COLO668 (cell line): ENCODE results near the gene TUBGCP3.
"Not testable (repeated sequence)": the region's sequence is repeated elsewhere in the genome, so short reads cannot be mapped to it uniquely, and the experiment has no call there.

ENCODE experiments used
- DNase-seq: peaks from one replicate; lab custom pipeline; 2025; ENCODE audit not compliant: unreplicated experiment; lab: John Stamatoyannopoulos, UW

TUBGCP3 gene, protein sequence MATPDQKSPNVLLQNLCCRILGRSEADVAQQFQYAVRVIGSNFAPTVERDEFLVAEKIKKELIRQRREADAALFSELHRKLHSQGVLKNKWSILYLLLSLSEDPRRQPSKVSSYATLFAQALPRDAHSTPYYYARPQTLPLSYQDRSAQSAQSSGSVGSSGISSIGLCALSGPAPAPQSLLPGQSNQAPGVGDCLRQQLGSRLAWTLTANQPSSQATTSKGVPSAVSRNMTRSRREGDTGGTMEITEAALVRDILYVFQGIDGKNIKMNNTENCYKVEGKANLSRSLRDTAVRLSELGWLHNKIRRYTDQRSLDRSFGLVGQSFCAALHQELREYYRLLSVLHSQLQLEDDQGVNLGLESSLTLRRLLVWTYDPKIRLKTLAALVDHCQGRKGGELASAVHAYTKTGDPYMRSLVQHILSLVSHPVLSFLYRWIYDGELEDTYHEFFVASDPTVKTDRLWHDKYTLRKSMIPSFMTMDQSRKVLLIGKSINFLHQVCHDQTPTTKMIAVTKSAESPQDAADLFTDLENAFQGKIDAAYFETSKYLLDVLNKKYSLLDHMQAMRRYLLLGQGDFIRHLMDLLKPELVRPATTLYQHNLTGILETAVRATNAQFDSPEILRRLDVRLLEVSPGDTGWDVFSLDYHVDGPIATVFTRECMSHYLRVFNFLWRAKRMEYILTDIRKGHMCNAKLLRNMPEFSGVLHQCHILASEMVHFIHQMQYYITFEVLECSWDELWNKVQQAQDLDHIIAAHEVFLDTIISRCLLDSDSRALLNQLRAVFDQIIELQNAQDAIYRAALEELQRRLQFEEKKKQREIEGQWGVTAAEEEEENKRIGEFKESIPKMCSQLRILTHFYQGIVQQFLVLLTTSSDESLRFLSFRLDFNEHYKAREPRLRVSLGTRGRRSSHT

GRCh38 chr13:112587764-112588489 is at the start of gene TUBGCP3:
Gene TUBGCP3, minus strand, starts transcription at chr13:112588153. Its CDS starts 173 bp downstream, at chr13:112587980.
- peak; percentile 99 for DNase-seq

DNA sequence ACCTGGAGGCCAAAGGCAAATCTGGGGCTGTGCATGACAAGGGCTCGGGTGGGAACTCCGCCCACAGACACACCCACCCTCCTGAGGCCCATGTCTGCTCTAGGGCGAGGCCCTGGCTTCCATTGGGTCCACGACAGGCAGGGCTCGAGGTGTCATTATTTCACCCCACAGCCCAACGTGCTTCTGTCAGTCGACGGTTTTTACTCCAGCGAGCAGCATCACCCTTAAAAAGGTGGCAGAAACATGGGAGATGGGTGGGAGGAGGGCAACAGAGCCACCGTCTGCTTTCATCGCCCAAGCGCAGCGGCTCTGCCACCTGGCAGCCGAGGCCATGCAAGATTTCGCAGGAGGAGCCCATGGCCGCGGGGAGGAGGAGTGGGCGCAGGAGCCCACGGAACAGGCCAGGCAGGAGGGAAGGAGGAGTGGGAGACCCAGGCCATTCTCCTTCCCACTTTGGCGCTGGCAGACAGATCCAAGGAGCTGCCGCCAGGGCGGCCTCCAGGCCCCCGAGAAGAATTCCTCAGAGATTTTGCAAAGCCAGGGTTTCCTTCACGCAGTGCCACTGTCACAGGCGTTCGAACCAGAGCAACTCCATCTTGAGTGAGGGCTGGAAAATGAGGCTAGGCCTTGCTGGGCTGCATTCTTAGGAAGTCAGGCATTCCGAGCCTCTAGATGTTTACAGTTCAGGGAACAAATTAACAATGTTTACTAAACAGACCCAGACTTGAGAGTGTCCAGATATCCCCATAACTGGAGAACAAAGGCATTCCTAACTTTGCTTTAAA is 49.3 kb upstream of the TUBGCP3 start:
- no peak for DNase-seq

- DNase-seq, result no peak
Measured at GRCh38 chr13:112636401-112636975, 48.5 kb upstream of the TUBGCP3 start.

- no peak for DNase-seq
Measured at GRCh38 chr13:112635323-112635722, 47.4 kb upstream of the TUBGCP3 start.

DNA sequence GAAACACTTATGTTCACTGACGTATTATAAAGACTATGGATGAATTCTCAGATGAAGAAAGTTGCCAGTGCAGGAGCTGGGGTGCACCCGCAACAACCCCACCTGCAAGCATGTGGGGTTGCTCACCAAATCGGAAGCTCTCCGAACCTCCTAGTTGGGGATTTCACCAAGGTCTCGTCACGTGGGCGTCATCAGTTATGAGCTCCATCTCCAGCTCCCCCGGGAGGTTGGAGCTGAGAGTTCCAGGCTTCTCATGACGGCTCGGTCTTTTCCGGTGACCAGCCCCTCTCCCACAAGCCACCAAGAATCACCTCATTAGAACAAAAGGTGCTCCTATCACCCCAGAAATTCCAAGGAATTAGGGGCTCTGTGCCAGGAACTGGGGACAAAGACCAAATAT is 46.1 kb upstream of the TUBGCP3 start:
- no peak for DNase-seq

GRCh38 chr13:112630226-112630625 is 42.3 kb upstream of the TUBGCP3 start:
- DNase-seq, result not testable (repeated sequence)

DNA sequence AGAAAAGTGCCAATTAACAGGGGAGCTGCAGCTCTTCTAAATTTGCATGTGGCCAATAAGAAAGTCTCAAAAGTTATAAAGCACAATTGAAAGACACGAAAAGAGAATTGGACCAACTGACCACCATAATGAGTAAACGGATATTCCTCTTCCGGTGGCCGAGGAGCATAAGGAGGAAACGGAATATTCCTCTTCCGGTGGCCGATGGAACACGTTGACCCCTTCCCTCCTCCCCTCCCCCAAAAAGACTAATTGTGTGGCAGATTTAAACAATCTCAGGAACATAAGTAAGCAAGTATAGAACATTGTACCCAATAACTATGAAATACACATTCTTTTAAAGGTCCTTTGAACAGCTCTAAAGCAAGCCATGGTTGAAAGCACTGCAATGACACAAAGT is 41.2 kb upstream of the TUBGCP3 start:
- DNase-seq, result no peak

DNA sequence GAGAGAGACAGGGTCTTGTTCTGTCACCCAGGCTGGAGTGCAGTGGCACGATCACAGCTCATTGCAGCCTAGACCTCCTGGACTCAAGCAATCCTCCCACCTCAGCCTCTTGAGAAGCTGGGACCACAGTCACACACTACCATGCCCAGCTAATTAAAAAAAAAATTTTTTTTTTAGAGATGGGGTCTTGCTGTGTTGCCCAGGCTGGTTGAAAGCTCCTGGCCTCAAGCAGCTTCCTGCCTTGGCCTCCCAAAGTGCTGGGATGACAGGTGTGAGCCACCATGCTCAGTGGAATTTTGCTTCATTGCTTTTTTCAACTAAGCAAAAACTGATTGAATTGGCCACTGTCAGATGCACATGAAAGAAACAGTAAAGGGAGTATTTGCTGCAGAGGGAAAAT is 39.7 kb upstream of the TUBGCP3 start:
- DNase-seq, result not testable (repeated sequence)

DNA sequence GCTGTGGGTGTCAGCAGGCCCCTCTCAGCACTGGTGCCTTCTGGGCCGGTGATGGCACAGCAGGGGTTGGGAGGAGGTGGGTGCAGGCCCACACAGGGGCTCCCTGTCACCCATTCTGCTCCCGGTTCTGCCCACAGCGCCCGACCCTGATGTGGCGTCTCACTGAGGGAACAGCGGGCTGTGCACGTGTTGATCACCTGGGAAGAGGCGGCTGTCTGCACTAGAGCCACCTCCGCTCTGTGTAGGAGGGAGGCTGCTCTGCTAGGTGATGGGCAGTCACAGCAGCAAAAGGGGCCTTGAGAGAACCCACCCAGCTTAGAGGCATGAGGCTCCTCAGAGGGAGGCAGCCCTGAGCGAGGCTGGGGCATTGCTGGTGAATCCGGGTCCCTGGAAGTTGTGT is 39.2 kb upstream of the TUBGCP3 start:
- no peak for DNase-seq

DNA sequence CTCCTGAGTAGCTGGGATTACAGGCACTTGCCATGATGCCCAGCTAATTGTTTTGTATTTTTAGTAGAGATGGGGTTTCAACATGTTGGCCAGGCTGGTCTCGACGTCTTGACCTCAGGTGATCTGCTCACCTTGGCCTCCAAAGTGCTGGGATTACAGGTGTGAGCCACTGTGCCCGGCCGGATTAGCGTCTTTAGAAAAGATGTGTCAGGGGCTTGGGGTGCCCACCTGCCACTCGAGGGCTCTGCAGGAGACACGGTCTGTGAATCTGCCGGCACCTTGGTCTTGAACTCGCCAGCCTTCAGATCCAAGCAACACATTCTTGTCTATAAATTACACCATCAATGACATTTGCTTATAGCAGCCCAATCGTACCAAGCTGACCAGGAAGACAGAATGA is 38.8 kb upstream of the TUBGCP3 start:
- DNase-seq, result no peak

GRCh38 chr13:112626124-112626523 is 38.2 kb upstream of the TUBGCP3 start:
- no peak for DNase-seq

DNA sequence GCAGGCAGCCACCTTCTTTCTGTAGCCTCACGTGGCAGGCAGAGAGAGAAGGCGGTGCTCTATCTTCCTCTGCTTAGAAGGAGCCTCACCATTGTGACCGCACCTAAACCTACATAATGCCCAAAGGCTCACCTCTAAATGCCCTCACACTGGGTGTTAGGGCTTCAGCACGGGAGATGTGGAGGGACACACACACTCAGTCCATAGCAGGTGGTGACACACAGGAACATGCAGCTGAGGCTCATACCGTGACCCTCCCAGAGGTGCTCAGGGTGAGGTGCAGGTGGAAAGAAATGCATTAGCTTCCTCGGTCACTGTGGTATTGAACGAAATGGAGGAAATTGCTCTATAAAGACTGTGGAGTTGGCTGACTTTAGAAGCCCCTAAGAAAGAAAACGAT is 37.7 kb upstream of the TUBGCP3 start:
- no peak for DNase-seq

DNA sequence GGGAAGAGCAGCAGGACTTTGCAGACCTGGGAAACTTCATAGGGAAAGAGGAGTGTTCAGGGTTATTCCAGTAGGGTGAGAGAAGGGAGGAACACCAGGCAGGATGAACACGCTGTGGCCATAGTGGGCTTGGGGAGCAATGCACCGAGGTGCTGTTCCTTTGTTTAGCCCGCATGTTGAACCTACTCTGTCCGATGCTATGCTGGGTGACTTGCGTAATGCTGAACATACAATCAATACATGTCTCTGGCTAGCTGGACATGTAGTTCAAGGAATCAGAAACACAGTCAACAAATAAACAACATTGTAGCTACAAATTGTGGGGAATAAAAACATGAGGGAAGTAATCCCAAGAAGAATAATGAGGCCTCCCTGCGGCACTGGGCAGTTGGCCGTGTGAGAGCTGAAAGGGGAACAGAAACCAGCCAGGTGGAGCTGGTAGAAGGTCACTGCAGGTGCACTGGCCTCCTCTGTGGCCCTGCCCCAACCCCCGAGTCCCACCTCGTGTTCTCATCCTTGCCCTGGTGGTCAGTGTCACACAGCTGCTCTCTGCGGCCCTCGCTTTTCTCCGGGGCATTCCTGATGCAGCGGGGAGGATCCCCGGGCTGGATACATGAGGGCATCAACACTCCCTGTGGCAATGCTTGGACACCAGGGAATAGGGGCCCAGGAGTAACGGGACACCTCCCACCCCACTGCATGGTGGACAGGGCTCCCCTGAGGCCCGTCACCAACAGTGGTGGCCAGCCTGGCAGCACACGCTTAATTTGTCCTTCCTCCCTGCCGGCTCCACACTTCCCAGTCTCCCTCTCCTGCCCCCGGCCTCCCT is 36.9 kb upstream of the TUBGCP3 start:
- no peak for DNase-seq

DNA sequence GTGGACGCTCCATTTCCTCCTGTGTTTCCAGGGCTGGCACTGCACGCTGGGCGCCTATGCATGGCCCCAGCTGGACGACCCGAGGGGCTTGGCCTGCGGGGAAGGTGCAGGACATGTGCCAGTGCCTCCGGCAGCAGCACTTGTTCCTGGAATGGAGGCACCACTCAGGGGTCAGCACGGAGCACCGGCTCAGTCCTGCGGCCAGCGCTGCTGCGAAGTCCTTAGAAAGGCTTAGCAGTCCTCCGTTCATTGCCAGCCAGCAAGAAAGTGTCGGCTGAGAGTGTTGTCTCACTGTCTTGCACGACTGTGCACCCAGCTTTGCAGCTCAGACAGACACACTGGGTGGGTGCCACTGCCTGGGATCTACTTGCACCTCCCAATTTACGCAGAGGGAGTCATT is 36.1 kb upstream of the TUBGCP3 start:
- DNase-seq, result no peak

DNA sequence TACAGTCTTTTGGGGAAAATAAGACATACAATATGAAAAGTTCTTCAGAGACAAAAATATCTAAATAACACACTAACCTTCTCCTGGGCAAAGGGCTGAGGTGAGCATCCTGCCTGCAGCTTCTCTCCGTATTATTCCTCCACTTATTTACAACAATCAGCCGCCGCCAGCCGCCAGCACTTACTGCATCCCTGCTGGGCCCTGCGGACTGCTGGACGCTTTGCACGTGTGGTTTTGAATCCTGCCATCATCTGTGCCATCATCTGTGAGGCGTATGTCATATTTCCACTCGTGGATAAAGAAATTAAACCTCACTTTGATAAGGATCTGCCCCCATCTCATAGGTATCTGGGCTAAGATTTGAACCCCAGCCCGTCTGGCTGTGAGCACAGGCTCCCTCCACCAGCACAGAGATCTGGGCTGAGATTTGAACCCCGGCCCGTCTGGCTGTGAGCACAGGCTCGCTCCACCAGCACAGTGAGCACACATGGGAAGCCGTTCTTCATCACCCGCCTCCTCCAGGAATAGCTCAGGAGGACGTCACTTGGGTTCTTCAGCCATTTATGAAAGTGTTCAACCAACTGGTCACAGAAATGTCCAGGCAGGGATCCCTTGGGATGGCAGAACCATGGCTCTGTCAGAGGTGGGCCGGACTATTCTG is 35.2 kb upstream of the TUBGCP3 start:
- no peak for DNase-seq

GRCh38 chr13:112622375-112622774 is 34.4 kb upstream of the TUBGCP3 start:
- DNase-seq, result no peak

- DNase-seq, result peak; percentile 61
Measured at GRCh38 chr13:112619730-112620631, 32.0 kb upstream of the TUBGCP3 start.

- no peak for DNase-seq
Measured at GRCh38 chr13:112618501-112618900, 30.5 kb upstream of the TUBGCP3 start.
